ENCODE data around the gene KAT7.

Gene KAT7

DNA sequence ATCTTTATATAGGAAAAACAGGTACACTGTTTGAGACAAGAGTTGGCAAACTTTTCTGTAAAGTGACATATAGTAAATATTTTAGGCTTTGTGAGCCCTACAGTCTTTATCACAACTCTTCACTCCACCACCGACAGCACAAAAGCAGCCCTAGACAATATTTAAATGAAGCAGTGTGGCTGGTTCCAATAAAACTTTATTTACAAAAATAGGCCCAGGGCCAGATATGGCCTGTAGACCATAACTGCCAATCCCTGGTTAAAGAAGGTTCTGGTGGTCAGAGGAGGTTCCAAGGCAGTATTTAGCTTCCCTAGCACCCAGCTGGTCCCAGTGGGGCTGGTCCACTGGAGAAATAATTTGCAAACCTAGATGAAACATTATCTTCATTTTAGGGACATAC is 28.2 kb upstream of the KAT7 start:
- no peak for DNase-seq (ENCODE audit: low read depth in 2 of 2, low spot score in 1 of 2)

DNA sequence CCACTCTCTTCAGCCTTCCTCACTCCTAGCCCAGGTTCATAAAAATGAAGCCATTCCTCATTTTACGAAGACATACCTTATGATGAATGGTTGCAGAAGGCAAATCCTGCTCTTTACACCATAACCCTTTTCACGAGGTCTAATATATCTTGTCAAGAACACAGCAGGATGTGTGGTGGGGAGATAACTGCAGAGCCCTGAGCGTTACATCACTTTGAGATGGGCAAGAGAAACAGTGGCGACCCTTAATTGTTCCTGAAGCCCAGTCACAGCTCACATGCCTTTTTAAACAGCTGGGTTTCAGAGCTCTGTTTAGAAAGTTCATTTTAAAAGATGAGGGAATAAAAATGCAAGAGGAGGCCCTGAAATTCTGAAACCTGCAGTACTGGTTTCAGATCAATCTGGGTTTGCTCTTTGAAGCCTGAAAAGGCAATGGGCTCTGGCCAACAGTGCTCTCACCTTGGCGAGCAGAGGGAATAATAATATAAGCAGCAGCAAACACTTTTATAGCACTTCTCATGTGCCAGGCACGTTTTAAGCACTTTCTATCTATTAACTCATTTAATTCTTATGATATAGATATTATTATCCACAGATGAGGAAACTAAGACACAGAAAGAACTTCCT is 27.4 kb upstream of the KAT7 start:
- no peak for DNase-seq (ENCODE audit: low read depth in 2 of 2, low spot score in 1 of 2)

DNA sequence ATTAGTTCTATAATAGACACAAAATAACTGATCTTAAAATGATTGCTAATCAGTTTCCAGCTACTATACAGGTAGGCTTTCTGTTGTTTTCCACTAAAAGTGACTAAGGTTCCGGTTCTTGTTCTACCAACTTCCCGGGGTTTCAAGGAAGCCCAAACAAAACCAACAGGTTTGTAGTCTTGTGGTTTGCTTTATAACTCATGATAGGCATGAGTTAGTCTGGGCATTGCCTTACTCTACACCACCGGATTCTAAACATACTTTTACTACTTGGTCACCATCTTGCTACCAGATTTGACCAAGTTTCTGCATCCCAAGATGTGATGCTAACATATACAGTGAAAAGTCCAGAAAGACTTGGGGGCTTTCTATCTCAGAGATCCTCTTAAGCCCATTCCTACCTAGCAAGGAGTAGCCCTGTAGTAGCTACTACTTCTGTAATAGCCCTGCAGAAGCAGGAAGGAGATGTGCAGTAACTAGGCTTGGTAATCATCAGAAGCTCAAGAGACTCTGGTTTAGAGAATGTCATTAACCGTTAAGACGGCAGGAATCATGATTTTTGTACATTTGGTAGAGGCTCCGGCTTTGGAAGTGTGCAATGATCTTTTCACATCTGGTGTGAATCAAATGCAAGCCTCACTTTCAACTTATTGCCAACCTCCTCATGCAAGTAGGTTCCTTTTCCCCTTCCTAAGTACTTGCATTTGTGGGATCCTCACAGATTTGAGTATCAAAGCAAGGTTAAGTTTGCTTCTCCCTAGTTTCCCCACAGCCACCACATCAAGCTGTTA is 26.1 kb upstream of the KAT7 start:
- DNase-seq (ENCODE audit: low read depth in 2 of 2, low spot score in 1 of 2): no peak

DNA sequence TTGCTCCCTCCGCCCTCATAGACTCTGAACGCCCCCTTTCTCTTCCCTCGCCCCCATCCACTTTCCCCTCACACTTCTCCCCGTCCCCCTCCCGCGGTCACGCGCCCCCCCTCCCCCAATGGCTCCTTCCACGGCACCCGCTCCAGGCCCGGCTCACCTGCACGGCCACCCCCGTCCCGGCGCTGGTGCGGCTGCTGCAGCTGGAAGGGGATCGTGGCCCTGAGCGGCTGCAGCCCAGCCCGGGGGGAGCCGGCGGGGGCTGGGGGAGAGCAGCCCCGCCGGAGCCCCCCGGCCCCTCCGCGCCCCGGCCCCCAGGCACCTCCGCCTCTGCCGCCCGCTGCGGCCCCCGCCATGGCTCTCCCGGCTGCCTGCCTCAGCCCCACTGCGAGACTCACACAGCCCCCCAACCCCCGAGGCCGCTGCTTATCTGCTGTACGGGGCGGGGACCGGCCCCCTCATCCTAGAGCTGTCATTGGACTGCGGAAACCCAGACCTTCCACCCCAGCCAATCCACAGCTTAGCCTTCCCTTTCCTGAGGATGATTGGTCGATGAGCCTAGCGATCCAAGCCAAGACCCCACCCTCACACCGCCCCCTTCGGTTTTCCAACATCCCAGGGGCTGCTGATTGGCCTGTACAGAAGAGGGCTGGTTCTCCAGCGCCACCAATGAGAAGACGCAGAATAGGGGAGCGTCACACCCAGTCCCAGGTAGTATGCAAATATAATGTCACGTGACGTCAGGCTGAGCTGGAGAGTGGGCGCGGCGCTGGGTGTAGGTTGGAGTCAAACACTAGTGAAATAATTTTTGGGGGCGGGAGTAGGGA is 24.5 kb upstream of the KAT7 start, which contains the start of gene FAM117A:
TSS of gene FAM117A (minus strand) at position 397 of the 824 bp plus-strand sequence. CDS start at position 353, 44 bp downstream.
- peak; percentile 72 to 90 for DNase-seq (ENCODE audit: low read depth in 2 of 2, low spot score in 1 of 2)

DNA sequence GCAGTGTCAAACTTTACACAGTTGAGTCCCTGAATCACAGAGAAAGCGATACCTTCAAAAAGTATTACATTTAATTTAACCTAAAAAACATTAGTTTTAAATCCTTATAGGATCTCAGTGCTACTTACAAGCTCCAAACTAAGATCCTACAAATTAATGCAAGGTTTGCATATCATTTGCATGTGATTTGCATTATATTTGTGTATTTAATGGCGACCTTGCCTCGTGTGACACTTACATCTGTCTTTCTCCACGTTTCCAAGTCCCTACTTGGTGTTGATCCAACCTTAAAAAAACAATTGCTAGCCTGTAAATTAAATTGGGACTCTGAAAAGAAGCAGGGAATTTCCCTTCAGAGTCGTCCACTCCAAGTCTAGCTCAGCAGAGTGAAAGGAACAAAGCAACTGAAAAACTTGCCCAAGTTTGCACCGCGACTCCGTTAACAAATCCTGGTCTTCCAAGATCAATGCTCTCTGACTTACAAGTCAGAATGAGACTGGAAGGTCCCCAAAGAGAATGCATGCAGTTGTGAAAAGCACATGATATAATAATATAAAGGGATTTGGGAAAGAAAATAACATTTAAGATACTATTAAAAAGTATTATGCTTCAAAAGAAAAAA is 23.8 kb upstream of the KAT7 start:
- no peak for DNase-seq (ENCODE audit: low read depth in 2 of 2, low spot score in 1 of 2)

DNA sequence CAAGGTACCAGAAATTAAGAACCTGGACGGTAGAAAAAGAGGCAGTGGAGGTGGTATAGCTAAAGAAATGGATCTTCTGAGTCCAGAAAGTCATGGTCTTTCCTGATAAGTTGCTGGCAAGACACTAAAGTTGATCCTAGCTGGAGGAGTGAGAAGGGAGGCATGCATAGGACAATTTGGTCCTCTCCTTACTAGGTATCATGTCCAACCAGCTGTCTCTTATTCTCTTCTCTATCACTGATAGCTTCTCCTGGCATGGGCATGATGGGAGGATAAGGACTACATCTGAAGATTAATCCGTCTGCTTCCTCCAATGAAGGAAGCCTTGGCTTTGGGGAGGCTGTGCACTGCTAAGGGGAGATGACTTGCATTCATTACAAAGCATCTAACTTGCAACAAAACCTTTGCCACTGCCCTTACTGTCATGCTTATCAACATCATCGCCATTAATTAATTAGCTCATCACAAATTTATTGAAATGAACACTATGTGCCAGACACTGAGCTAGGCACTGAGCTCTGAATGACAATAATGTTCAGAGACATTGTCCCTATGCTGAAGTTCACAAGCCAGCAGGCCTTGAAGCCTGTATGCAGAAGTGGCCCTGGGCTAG is 21.5 kb upstream of the KAT7 start:
- DNase-seq (ENCODE audit: low read depth in 2 of 2, low spot score in 1 of 2): no peak

DNA sequence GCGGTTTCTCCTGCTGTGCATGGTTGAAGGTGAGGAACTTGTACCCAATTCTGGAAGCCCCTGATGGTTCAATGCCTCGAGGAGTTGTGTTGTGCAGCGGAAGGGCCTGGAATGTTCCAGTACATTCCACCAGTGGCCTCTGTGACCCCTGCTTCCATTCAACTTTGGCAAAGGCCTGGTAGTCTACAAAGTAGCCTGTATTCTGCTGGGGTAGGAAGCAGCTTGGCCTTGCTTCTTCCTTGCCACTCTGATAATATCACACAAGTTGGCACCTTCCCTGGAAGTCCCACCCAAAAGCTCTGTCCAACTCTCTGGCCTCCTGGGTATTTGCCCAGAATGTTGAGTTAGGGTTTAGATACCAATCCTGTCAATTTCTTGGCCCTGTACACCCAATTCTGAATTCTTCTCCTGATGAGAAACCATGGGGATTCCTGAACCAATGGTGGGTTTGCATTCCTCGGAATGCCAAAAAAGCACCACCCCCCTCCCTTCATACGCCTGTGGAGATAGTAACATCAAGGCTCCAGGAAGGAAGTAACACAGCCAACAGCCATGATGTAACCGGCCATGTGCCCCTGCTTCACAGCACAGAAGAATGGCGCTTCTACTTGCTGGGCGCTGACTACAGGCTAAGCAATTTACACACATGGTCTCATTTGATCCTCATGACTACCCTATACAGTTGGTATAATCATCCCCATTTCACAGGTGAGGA is 12.8 kb upstream of the KAT7 start:
- no peak for DNase-seq (ENCODE audit: low read depth in 2 of 2, low spot score in 1 of 2)

DNA sequence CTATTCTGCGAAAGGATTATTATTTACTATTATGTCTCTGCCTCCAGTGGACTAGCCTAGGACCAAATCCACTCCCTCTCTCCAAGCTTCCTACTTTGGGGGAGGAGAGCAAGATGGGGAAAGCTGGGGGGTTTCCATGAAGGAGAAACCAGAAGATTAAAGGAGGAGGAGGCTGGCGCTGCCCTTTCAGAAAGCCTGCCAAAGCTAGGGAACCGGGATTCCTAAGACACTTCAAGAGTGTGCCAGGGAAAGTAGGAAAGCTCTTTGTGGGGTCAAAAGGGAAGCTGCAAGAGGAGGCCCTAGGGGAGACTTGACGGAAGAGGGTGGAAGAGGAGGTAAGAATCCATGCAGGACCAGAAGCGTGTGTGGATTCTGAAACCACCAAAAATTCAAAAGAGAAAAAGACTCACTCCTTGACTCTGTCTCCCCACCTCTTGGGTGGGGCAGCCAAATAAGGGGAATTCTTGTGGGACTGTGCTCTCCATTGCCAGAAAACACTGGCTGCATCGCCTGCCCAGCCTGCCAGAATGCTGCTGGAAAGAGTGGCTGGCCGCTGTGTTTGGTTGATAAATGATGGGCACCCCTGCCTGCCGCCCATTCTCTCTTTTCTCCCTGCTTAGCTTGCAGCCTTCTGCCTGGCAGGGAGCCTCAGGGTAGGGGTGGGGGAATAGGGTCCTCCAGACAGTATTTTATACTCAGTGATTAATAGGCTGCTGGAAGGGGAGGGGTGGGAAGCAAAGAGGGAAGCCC is 11.8 kb upstream of the KAT7 start:
- no peak for DNase-seq (ENCODE audit: low read depth in 2 of 2, low spot score in 1 of 2)

DNA sequence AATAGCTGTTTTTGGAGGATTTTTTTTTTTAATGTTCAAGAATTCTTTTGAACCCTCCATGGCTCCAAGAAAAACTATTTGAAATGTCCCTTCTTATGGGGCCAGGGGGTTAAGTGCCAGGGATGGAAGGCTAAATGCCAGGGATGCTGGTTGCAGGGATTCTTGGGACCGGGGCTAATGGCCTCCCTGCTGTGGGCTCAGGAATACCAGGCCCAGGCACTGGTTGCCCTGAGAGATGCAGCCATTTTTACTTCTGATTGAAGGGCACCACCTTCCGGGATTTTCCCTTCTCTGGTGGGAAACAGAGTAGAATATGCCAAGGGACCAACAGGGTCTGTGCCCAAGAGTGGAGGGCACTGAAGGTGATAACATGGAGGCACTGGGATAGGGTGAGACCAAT is 10.9 kb upstream of the KAT7 start:
- DNase-seq (ENCODE audit: low read depth in 2 of 2, low spot score in 1 of 2): no peak

DNA sequence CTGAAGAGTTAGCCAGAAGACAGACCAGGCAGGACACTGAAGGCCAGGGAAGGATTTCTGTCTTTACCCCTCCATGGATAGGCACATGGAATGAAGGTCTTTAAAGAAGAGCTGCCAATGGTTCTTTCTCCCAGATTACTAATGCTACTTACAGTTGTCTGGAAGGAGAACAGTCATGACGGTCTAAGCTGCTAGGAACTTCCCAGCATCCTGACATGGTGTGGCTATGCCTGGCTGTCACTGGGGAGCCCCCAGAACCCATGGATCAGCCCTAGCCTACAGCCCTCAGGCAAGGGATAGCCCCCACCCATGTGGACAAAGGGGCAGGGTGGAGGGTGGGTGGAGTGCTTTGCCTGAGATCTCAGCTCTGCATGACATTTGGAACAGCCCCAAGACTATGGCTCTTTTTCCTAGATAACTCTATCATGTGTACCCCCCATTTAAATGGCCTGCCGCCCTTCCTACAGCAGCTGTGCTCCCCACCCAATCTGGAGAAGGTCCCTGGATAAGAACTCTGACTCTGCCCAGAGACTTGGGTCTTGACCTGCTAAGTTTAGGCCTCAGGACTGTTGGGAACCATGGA is 9.2 kb upstream of the KAT7 start:
- DNase-seq (ENCODE audit: low read depth in 2 of 2, low spot score in 1 of 2): no peak

DNA sequence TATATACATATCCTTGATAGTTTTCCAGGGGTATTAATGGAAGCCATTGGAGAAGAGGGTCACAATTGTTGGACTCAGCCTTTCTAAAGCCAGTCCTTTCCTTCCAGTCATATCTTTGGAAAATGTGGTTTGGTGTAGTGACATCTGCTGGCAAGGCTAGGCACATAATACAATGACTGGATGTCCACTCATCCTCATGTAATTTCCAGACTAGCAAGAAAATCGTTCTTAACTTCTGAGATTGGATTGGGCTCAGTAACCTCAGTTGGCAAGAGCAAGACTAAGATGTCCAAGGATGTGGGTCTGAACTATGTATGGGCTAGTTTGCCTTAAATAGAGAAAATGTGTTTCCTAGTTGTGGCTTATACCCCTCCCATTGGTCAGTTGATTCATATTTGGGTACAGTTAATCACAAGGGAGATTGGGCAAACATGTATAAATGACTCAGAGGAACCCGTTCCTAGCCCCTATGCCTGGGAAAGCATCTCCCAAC is 8.7 kb upstream of the KAT7 start:
- no peak for DNase-seq (ENCODE audit: low read depth in 2 of 2, low spot score in 1 of 2)

DNA sequence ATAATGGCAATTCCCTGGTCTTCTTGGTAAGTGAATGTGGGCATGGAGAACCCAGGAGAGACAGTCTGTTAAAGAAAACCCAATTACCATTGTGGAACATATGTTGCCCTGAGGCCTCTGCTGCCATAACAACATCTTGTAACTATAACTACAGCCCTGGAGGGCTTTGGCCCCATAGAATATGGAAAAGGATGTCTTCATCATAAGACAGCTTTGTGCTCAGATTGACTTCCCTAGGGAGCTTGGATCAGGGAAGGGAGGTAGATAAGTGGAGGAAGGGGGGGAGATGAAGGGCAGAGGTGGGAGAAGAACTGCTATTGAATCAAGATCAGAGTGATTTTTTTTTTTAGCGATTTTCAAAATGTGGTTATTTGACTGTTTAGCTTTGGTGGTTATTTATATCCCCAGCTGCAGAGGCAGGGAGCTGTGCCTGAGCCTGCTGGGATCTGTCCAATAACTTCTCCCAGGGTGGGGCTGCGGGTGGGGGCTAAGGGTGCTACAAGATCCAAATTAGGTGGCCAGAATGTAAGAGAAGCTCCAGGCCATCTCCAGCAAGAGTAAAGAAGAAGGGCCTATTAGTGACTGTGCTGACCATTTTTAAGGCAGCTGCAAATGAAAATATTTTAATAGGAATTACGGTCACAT is 5.3 kb upstream of the KAT7 start:
- no peak for DNase-seq (ENCODE audit: low read depth in 2 of 2, low spot score in 1 of 2)

DNA sequence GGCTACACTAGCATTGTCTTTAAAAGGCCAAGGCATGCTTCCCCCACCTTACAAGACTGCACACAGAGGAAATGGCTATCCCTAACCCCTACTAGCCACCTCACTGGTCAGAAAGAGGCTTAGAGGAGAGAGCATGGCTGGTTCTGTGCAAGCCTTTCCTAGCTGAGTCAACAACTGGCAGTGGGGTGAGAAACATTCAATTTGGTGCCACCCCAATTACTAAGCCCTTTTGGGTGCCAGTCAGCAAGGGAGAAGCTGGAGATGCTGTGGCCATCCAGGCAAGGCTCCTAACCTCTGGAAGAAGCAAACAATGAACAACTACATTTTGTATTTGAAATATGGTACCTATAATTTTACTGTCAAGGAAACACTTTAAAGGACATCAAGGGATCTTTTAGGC is 4.7 kb upstream of the KAT7 start:
- no peak for DNase-seq (ENCODE audit: low read depth in 2 of 2, low spot score in 1 of 2)

DNA sequence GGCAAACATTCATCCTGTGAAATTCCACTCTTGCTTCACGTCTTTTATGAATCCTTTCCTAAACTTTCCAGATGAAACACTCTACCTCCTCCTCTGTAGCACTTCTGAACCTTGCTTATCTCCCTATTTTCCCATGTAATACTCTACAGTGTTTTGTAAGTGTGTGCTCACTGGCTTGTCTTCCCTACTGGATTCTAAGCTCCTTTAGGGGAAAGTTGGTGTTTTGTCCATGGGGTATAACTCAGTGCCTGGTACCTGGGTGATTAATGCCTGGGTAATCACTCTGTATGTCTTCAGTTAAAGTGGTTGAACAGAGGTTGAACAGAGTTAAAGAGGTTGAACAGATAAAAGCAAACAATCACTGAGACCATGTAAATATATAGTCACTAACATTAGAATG is 3.8 kb upstream of the KAT7 start:
- DNase-seq (ENCODE audit: low read depth in 2 of 2, low spot score in 1 of 2): no peak

DNA sequence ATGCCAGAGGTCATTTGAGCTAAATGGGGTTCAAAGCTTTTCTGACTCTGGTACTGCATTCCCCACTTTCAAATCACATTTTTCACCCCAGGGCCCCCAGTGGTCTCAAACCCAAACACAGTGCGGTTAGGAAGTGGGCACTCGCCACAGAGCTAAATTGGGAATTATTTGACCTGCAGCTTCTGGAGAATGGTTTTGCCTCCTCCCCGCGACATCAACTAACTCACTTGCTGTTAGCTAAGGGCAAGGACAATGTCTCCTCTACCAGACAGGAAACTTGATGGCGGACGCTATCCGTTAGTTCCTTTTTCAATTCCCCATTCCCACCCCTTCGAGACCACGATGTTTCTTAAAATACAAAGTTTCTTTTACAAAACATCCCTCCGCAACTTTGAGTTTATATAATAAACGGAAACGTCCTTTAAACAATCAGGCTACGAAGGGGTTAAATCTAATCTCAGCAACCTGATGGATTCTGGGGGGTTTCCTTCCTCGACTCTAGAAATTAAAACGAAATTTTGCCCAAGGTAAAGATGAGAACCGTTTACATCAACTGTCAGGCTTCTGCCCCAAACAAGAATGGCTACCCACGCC is 500 bp upstream of the KAT7 start:
- no peak for DNase-seq (ENCODE audit: low read depth in 2 of 2, low spot score in 1 of 2)

DNA sequence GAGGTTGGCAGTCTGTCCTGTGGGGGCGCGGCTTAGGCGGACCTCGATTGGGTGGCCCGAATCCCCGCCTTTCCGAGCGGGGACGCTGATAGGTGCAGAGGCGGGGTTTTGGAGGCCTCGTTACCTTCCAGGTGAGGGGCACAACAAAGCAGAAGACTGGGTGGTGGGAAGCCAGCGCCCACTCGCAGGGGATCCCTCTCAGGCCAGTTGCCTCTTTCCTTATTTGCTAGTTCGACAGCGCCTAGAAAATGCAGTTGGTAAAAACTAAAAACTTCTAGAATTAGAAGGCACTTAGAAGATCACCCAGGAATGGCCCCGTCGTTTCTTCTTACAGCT is 730 bp downstream of the KAT7 start:
- no peak for DNase-seq (ENCODE audit: low read depth in 2 of 2, low spot score in 1 of 2)

DNA sequence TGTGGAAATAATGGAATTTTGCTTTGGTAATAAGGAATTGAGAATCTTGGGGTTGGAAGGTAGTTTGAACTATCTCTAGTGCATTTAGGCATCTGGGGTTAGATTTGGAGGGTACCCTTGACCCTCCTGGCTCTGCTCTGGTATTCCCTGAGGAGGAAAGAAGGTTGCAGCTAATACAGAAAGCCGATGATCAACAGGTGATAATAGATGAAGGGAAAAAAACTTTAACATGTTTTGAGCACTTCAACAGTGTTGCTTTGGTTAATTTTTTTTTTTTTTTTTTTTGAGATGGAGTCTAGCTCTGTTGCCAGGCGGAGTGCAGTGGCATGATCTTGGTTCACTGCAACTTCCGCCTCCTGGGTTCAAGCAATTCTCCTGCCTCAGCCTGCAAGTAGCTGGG is 4.8 kb downstream of the KAT7 start:
- DNase-seq (ENCODE audit: low read depth in 2 of 2, low spot score in 1 of 2): no peak

DNA sequence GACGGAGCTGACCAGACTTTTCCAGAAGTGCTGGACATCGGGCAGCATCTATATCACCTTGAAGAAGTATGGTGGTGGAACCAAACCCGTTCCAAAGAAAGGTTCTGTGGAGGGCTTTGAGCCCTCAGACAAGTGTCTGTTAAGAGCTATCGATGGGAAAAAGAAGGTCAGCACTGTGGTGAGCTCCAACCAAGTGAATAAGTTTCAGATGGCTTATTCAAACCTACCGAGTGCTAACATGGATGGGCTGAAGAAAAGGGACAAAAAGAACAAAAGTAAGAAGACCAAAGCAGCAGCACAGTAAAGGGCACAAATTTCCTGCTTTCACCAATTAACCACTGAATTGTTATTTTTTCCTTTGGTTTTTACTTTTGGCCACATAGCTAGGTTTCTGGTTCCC is 6.9 kb downstream of the KAT7 start:
- DNase-seq (ENCODE audit: low read depth in 2 of 2, low spot score in 1 of 2): no peak

DNA sequence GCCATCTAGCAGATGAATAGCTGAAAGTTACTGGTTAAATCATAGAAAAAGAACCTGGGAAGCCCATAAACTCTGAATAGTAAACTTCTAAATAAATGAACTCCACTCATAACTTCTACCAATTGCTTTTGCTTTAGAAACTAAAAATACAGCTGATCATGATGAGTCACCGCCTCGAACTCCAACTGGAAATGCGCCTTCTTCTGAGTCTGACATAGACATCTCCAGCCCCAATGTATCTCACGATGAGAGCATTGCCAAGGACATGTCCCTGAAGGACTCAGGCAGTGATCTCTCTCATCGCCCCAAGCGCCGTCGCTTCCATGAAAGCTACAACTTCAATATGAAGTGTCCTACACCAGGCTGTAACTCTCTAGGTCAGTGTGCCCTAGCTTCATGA is 9.7 kb downstream of the KAT7 start:
- DNase-seq (ENCODE audit: low read depth in 2 of 2, low spot score in 1 of 2): no peak
